Anterior cingulate cortex (tissue), 58 donors: ENCODE data around the gene KRT35.

ENCODE experiments used
- DNase-seq, 58 donors: peaks; one replicate each; lab custom pipeline; 2025; lab: John Stamatoyannopoulos, UW

Gene KRT35

GRCh38 chr17:41512546-41513167 is 31.7 kb upstream of the KRT35 start:
- DNase-seq: no peak

GRCh38 chr17:41511716-41512115 is 30.8 kb upstream of the KRT35 start:
- no peak for DNase-seq

- DNase-seq: no peak
Measured at GRCh38 chr17:41511116-41511515, 30.2 kb upstream of the KRT35 start.

- no peak for DNase-seq
Measured at GRCh38 chr17:41510251-41511065, 29.5 kb upstream of the KRT35 start.

- DNase-seq: no peak
Measured at GRCh38 chr17:41507315-41507880, 26.4 kb upstream of the KRT35 start.

GRCh38 chr17:41505809-41506767 is 25.1 kb upstream of the KRT35 start:
- no peak for DNase-seq

GRCh38 chr17:41505007-41505808 is 24.3 kb upstream of the KRT35 start, which contains the start of gene KRT13:
Gene KRT13, minus strand, starts transcription at chr17:41505612. Its CDS starts 62 bp downstream, at chr17:41505550.
- no peak for DNase-seq

- DNase-seq: no peak
Measured at GRCh38 chr17:41504246-41504977, 23.5 kb upstream of the KRT35 start.

- DNase-seq: no peak
Measured at GRCh38 chr17:41503202-41503601, 22.3 kb upstream of the KRT35 start.

- DNase-seq: no peak
Measured at GRCh38 chr17:41500131-41500911, 19.4 kb upstream of the KRT35 start.

GRCh38 chr17:41499714-41500113 is 18.8 kb upstream of the KRT35 start:
- DNase-seq: no peak

- DNase-seq: no peak
Measured at GRCh38 chr17:41498276-41498675, 17.3 kb upstream of the KRT35 start.

GRCh38 chr17:41496803-41497484 is 16.0 kb upstream of the KRT35 start:
- DNase-seq: peak in 17 of 58 donors; percentile 2 to 23 (median 7)

GRCh38 chr17:41494524-41494923 is 13.6 kb upstream of the KRT35 start:
- DNase-seq: no peak

- peak in 1 of 58 donors; percentile 15 for DNase-seq
Measured at GRCh38 chr17:41492771-41493170, 11.8 kb upstream of the KRT35 start.

GRCh38 chr17:41492351-41492750 is 11.4 kb upstream of the KRT35 start:
- no peak for DNase-seq

GRCh38 chr17:41491476-41491875 is 10.5 kb upstream of the KRT35 start:
- no peak for DNase-seq
